Cortex of kidney (tissue), 1 donor: ENCODE results near the gene PTK7.

Source experiments
- DNase-seq: peaks from one replicate; lab custom pipeline; 2025; lab: John Stamatoyannopoulos, UW

PTK7 gene

GRCh38 chr6:43178951-43179830, 103.1 kb downstream of the PTK7 start:
- no peak for DNase-seq

GRCh38 chr6:43180058-43180457, 103.9 kb downstream of the PTK7 start:
- DNase-seq: no peak

GRCh38 chr6:43180985-43181384, 104.9 kb downstream of the PTK7 start:
- no peak for DNase-seq

- no peak for DNase-seq
These were observed 105.5 kb downstream of the PTK7 start for GRCh38 chr6:43181621-43181941.

DNA sequence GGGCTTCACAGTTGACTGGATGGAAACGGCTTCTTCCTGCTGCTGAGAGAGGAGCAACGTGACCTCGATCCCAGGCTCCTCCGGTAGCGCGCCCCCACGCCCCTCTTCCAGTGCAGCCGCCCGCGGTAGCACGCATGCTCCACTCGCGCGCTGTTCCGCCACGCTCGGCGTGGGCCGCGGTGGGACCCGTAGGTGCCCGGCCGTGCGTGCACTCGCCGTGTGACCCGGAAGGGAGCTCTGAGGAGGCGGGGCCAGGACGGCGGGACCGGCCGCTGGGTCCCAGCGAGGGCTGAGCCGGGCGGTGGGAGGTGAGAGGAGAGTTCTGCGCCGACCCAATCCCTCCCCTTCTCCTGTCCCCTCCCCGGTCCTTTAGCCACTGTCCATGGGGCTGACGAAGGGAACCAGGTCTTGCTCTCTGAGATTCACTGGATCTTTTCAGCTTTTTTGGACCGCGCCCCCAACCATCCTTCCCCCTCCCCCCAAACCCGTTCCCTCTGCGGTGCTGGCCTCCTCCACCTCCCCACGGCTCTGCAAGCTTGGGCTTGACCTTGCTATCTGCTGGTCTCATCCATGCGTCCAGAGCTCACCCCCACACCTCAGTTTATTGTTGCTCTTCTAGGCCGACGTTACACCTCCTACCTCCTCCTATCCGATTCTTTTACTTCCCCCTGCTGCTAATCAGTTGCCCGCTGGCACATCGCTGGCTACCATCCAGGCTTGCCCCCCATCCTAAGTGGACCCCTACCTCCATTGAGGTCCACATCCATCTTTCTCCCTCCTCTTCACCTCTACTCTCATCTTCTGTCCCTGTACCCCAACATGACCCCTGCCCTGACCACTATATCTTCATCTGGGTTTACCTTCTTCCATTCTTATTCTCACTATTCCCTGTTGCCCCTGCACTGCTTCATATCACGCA, 106.1 kb downstream of the PTK7 start, which contains the start of gene CUL9:
Gene CUL9 (plus strand): TSS at position 255 of the 919 bp plus-strand sequence. CDS start 2,115 bp downstream, outside the sequence.
- peak; percentile 85 for DNase-seq

DNA sequence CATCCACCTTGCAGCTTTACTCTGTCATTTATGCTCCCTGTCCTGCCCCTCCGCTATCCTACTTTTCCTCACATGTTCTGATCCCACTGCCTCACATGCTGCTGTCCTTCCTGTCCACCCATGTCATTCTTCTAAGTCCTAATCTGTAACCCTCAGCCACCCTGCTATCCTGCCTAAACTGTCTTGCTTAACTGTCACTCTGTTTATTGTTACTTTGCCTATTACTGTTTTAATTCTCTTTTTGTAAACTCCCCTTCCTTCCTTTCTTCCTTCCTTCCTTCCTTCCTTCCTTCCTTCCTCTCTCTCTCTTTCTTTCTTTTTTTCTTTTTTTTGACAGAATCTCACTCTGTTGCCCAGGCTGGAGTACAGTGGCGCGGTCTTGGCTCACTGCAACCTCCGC, 107.3 kb downstream of the PTK7 start:
- no peak for DNase-seq

- no peak for DNase-seq
These were observed 108.3 kb downstream of the PTK7 start for GRCh38 chr6:43184268-43184985.

- DNase-seq: no peak
These were observed 109.4 kb downstream of the PTK7 start for GRCh38 chr6:43185391-43185985.

DNA sequence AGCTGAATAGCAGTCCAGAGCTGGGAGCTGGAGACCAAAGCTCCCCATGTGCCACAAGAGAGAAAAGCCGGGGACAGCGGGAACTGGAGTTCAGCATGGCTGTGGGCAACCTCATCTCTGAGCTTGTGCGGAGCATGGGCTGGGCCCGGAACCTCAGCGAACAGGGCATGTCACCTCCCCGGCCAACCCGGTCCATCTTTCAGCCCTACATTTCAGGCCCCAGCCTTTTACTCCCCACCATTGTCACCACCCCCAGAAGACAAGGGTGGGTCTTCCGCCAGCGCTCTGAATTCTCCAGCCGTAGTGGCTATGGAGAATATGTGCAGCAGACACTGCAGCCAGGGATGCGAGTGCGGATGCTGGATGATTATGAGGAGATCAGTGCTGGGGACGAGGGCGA, 109.9 kb downstream of the PTK7 start:
- no peak for DNase-seq

DNA sequence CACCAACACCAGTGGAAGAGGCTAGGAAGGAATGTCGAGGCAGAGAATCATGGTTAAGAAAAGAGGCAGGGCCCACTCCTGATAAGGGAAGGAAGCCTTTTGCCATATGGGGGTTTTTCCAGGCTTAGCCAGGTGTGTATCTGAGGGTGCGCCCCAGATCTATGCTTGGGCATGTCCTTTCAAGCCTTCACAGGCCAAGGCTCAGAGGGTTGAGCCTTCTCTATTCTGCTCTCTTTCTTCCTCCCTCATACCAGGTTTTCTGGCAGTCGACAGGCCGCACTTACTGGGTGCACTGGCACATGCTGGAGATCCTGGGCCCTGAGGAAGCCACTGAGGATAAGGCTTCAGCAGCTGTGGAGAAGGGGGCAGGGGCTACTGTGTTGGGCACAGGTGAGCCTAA, 110.6 kb downstream of the PTK7 start:
- no peak for DNase-seq

GRCh38 chr6:43187821-43188220, 111.7 kb downstream of the PTK7 start:
- no peak for DNase-seq

GRCh38 chr6:43188426-43188825, 112.3 kb downstream of the PTK7 start:
- no peak for DNase-seq

GRCh38 chr6:43189776-43190304, 113.7 kb downstream of the PTK7 start:
- no peak for DNase-seq

GRCh38 chr6:43192911-43193310, 116.8 kb downstream of the PTK7 start:
- DNase-seq: no peak

GRCh38 chr6:43193929-43194328, 117.8 kb downstream of the PTK7 start:
- DNase-seq: no peak

- DNase-seq: no peak
These were observed 120.2 kb downstream of the PTK7 start for GRCh38 chr6:43196337-43196736.

- no peak for DNase-seq
These were observed 123.8 kb downstream of the PTK7 start for GRCh38 chr6:43199912-43200311.

GRCh38 chr6:43200541-43200940, 124.4 kb downstream of the PTK7 start:
- no peak for DNase-seq

DNA sequence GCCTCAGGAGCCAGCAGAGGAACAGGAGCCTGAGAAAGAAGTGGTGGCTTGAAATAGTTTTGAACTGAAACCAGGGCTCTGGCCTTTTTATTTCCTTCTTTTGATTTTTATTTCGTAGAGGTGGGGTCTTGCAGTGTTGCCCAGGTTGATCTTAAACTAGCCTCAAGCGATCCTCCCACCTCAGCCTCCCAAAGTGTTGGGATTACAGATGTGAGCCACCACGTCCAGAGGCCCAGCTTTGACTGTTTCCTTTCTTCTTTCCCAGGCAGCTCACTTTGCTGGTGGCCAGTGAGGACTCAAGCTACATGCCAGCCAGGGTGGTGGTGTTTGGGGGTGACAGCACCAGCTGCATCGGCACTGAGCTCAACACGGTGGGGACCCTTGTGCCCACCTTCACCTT, 126.3 kb downstream of the PTK7 start:
- no peak for DNase-seq

DNA sequence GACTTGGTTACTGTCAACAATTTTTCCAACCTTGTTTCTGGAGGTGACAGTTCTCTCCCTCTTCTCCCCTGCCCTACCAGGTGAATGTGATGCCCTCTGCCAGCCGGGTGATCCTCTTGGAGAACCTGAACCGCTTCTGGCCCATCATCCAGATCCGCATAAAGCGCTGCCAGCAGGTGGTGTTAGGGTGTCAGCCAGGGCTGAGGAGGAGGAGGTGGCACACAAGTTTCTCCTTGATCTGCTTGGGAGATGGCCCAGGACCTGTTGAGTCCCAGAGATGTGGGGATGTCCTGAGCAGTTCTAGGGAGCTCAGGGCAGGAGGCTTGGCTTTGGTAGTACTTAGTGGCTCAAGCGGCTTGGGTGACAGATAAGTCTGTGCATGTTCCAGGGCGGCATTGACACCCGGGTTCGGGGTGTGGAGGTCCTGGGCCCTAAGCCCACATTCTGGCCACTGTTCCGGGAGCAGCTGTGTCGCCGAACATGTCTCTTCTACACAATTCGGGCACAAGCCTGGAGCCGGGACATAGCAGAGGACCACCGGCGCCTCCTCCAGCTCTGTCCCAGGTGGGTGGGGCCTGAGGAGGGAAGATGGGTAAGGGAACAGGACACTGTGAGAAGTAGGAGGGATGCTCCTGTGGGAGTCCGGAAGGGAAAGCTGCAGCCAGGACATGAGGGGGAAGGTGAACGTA, 127.1 kb downstream of the PTK7 start:
- no peak for DNase-seq

GRCh38 chr6:43203718-43204095, 127.6 kb downstream of the PTK7 start:
- DNase-seq: no peak
